Measurements from ENCODE around the gene CCDC200.
"Not testable (repeated sequence)": the region's sequence is repeated elsewhere in the genome, so short reads cannot be mapped to it uniquely, and the experiment has no call there.

The CCDC200 gene

DNA sequence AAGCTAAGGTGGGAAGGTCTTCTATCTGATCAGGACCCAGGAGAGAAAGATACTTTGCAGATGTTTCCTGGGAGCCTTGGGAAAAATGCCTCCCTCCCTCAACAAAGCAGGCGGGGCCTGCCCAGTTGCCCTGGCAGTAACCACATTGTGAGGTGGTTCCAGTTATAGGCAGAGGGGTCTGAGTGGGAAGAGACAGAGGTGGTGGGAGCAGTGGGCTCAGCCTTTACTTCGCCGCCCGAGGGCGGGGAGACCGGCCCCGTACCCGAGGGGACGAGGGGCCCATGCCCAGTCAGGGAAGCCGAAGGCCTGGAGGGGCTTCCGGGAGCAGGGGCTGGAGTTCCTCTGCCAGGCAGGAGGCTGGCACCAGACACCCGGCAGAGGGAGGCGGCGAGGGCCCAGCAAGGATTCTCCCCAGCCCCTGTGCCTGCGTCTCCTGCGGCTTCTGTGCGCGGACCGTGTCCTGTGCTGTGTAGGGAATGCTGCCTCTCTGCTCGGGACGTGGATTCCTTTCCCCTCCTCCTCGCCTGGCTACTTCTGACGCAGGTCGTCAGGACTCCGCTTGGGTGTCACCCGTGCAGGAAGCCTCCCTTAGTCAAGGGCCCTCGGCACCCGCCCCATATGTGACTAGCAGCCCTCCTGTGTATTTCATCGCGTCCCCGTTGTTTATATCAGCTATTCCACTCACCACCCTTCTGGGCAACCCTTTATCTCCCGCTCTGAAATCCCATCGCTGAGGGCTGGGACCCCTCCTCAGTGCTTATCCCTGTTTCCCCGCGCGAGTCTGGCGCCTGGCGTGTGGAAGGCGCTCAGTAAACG lies 3.0 kb upstream of the CCDC200 start:
- H3K9me3 ChIP-seq (ENCODE audit: control insufficient read depth, insufficient read depth, low read depth, low read length); H3K27me3 ChIP-seq (ENCODE audit: control insufficient read depth, insufficient read depth, low read length); H3K36me3 ChIP-seq (ENCODE audit: control insufficient read depth, insufficient read depth, low read length); H3K4me1 ChIP-seq (ENCODE audit: control insufficient read depth, insufficient read depth, low read length): not testable (repeated sequence)
- H3K27ac ChIP-seq (ENCODE audit: low read depth, low read length), result peak overlapping the region; percentile 68; the same call in 1 of the 2 replicates
- peak overlapping the region; percentile 31; the same call in 1 of the 2 replicates for H3K4me3 ChIP-seq (ENCODE audit: low read depth, low read length)
- peak overlapping the region; percentile 46 for H3K9ac ChIP-seq (ENCODE audit: low read length)

DNA sequence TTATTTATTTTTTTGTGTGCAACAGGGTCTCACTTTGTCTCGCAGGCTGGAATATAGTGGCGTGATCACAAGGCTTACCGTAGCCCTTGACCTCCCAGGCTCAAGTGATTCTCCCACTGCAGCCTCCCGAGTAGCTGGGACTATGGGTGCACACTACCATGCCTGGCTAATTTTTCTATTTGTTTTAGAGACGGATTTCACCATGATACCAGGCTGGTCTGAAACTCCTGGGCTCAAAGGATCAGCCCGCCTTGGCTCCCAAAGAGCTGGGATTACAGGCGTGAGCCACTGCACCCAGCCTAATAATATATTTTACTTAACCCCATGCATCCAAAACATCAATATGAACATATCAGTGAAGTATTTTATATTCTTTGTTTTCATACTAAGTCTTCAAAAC lies 2.0 kb downstream of the CCDC200 start:
- no peaks in the 10 kb centered on the region for H3K4me1 ChIP-seq (ENCODE audit: control insufficient read depth, insufficient read depth, low read length)
- no peak overlapping the region for H3K4me3 ChIP-seq (ENCODE audit: low read depth, low read length)
- no peaks in the 10 kb centered on the region for H3K27me3 ChIP-seq (ENCODE audit: control insufficient read depth, insufficient read depth, low read length)
- no peak overlapping the region for H3K27ac ChIP-seq (ENCODE audit: low read depth, low read length)
- H3K9ac ChIP-seq (ENCODE audit: low read length), result no peak overlapping the region
- H3K9me3 ChIP-seq (ENCODE audit: control insufficient read depth, insufficient read depth, low read depth, low read length), result no peaks in the 10 kb centered on the region
- peaks cover 2% of the 10 kb centered on the region; the same call in 1 of the 2 replicates for H3K36me3 ChIP-seq (ENCODE audit: control insufficient read depth, insufficient read depth, low read length)

DNA sequence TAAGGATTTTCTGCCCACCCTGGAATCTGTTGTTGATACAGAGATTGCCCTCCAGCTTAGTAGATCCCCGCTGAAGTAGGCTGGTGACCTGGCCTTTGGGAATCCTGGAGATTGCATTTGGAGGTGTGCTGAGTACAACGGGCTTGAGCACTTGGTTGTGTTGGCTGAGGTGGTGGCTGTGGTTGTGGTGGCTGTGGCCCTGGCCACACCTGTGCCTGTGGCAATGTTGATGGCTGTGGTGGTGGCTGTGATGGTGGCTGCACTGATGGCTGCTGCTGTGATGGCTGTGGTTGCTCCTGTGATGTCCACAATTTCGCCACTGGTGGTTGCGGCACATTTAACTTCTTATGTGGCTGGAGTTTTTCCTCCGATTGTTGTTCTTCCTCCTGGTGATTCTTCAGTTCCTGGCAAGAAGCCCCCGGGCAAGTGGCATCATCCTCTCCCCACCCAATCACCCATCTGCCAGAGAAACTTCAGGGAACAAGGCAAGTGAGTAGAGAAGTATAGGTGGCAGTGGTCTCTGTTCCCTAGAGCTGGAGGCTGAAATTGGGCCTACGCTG lies 4.2 kb downstream of the CCDC200 start:
- H3K9me3 ChIP-seq (ENCODE audit: control insufficient read depth, insufficient read depth, low read depth, low read length), result no peaks in the 10 kb centered on the region
- H3K9ac ChIP-seq (ENCODE audit: low read length), result no peak overlapping the region
- H3K36me3 ChIP-seq (ENCODE audit: control insufficient read depth, insufficient read depth, low read length), result peaks cover 2% of the 10 kb centered on the region; the same call in 1 of the 2 replicates
- no peaks in the 10 kb centered on the region for H3K27me3 ChIP-seq (ENCODE audit: control insufficient read depth, insufficient read depth, low read length)
- no peak overlapping the region for H3K27ac ChIP-seq (ENCODE audit: low read depth, low read length)
- no peak overlapping the region for H3K4me3 ChIP-seq (ENCODE audit: low read depth, low read length)
- no peaks in the 10 kb centered on the region for H3K4me1 ChIP-seq (ENCODE audit: control insufficient read depth, insufficient read depth, low read length)

DNA sequence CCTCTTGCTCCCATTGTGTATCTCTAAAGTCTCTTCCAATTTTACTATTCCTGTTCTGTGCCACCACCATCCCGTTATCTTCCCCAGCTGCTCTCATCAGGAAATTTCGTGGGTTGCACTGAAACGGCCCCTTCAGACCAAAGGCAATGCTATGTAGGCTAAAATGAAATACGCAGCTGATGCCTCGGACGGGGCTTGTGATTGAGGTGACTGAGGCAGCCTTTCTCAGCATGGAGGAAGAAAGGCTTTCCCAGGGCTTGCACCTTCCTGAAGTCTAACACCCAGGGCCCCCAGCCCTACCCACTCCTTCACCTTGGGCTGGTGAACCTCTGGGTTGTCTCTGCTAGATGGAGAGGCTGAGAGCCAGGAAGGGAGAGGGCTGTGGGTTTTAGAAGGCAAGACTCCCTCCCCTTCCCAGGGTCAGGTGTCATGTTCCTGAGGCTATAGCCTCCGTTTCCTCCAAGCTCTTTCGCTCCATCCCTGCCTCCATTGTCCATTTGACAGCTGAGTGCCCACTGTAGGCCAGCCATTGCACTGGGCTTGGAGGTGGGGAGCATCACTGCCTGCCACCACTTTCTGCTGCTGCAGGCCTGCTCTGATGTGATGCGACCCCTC lies 7.8 kb downstream of the CCDC200 start:
- Histone ChIP-seq H3K27ac (ENCODE audit: low read depth, low read length) (no peak overlapping the region), H3K4me3 (ENCODE audit: low read depth, low read length) (no peak overlapping the region), H3K36me3 (ENCODE audit: control insufficient read depth, insufficient read depth, low read length) (peaks cover 19% of the 10 kb centered on the region), H3K9ac (ENCODE audit: low read length) (no peak overlapping the region), H3K9me3 (ENCODE audit: control insufficient read depth, insufficient read depth, low read depth, low read length) (no peaks in the 10 kb centered on the region), H3K4me1 (ENCODE audit: control insufficient read depth, insufficient read depth, low read length) (no peaks in the 10 kb centered on the region), H3K27me3 (ENCODE audit: control insufficient read depth, insufficient read depth, low read length) (no peaks in the 10 kb centered on the region)

DNA sequence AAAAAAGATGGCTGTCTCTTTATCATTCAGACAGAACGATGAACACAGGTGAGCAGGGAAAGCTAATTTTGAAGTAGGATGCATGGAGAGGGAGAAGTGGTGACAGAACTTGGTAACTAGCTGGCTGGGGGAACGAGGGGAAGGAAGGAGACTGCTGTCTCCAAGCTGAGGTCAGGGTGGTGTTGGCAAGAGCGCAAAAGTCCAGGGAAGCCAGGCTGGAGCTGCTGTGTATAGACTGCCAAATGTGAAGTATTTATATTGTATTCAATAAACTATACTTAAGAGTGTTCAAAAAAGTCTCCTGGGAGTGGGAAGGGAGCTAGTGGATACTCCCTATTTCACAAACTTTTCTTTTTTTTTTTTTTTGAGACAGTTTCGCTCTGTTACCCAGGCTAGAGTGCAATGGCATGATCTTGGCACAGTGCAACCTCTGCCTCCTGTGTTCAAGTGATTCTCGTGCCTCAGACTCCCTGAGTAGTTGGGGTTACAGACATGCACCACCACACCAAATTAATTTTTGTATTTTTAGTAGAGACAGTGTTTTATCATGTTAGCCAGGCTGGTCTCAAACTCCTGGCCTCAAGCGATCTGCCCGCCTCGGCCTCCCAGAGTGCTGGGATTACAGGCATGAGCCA lies 8.6 kb downstream of the CCDC200 start:
- H3K4me1 ChIP-seq (ENCODE audit: control insufficient read depth, insufficient read depth, low read length), result no peaks in the 10 kb centered on the region
- no peaks in the 10 kb centered on the region for H3K27me3 ChIP-seq (ENCODE audit: control insufficient read depth, insufficient read depth, low read length)
- no peaks in the 10 kb centered on the region for H3K9me3 ChIP-seq (ENCODE audit: control insufficient read depth, insufficient read depth, low read depth, low read length)
- H3K36me3 ChIP-seq (ENCODE audit: control insufficient read depth, insufficient read depth, low read length), result peaks cover 20% of the 10 kb centered on the region
- H3K9ac ChIP-seq (ENCODE audit: low read length), result no peak overlapping the region
- H3K4me3 ChIP-seq (ENCODE audit: low read depth, low read length), result no peak overlapping the region
- H3K27ac ChIP-seq (ENCODE audit: low read depth, low read length), result no peak overlapping the region

DNA sequence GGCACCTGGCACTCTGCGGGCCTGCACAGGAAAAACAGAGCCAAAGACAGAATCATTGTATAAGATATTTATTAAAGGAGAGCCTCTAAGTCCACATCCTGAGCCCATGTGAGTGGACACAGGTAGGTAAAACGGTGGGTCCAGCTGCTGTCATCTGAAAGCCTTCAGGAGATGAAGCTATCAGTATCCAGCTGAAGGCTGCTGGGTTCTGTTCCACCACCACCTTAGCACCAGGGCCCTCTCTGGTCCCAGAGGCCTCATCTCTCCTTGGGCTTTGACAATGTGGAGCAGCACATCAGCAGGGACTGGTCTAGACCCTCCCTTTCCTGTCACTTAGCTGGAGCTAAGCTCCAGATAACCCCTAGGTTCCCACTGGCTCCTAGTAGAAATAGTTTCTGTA lies 9.4 kb downstream of the CCDC200 start:
- no peak overlapping the region for H3K27ac ChIP-seq (ENCODE audit: low read depth, low read length)
- H3K4me3 ChIP-seq (ENCODE audit: low read depth, low read length), result no peak overlapping the region
- no peaks in the 10 kb centered on the region for H3K9me3 ChIP-seq (ENCODE audit: control insufficient read depth, insufficient read depth, low read depth, low read length)
- peaks cover 18% of the 10 kb centered on the region for H3K36me3 ChIP-seq (ENCODE audit: control insufficient read depth, insufficient read depth, low read length)
- H3K4me1 ChIP-seq (ENCODE audit: control insufficient read depth, insufficient read depth, low read length), result no peaks in the 10 kb centered on the region
- no peaks in the 10 kb centered on the region for H3K27me3 ChIP-seq (ENCODE audit: control insufficient read depth, insufficient read depth, low read length)
- H3K9ac ChIP-seq (ENCODE audit: low read length), result no peak overlapping the region

DNA sequence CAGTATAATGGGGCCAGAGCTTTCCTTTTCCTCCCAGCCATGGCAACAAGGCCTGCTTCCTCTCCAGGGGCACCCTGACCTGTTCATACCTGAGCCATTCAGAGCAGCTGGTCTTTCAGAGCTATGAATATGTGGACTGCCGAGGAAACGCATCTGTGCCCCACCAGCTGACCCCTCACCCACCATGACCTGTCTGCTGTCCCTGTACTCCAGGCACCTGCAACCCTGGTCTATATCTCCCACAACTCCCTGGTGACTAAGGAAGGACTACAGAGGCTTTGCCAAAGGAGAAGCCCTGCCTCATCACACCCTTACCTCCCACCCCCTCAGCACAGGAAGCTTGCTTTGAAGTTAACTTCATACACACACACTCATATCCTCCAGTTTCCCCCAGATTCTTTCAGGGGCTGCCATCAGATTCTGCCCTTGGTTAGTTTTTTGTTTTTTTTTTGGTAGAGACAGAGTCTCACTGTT lies 10.8 kb downstream of the CCDC200 start:
- Histone ChIP-seq H3K36me3 (ENCODE audit: control insufficient read depth, insufficient read depth, low read length) (peaks cover 18% of the 10 kb centered on the region), H3K4me3 (ENCODE audit: low read depth, low read length) (no peak overlapping the region), H3K27me3 (ENCODE audit: control insufficient read depth, insufficient read depth, low read length) (no peaks in the 10 kb centered on the region), H3K27ac (ENCODE audit: low read depth, low read length) (no peak overlapping the region), H3K4me1 (ENCODE audit: control insufficient read depth, insufficient read depth, low read length) (peaks cover 4% of the 10 kb centered on the region; the same call in 1 of the 2 replicates), H3K9me3 (ENCODE audit: control insufficient read depth, insufficient read depth, low read depth, low read length) (no peaks in the 10 kb centered on the region), H3K9ac (ENCODE audit: low read length) (no peak overlapping the region)

DNA sequence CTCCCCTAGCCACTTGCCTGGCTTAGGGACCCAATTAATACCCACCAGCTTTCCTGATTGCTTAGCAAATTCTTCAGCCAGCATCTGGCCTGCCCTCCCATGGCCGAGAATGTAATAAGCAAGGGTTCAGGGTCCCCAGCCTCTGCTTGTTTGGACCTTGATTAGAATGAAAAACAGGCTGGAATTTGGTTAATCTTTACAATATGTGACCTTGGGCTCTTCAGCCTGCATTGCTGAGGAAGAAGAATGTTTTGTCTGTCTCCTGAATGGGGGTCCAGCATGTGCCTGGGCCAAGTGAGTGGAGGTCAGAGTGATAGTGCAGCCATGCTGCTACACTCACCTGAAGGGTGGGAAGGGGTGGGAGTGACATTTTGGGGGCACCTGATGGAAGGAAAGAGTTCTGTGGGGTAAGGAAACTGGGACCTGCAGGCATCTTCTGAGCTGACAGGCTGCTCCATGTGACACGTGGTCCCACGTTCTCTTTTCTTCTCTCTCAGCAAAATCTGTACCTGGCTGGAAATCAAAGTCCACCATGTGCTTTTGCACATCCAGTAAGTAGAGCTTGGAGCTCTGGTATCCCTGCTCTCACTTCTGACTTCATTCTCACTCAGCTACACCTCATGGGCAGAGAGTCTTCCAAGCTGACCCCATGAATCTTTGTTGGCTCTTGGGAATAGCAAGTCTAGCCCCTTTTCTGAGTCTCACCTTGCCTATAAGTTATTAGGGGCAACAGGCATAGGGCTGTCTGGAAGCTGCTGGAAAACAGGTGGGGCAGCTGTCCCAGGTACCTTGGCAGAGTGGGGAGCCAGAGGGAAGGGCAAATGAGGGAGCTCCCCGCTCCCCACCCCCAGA lies 11.4 kb downstream of the CCDC200 start:
- H3K4me1 ChIP-seq (ENCODE audit: control insufficient read depth, insufficient read depth, low read length), result peaks cover 9% of the 10 kb centered on the region; the same call in 1 of the 2 replicates
- no peak overlapping the region for H3K27ac ChIP-seq (ENCODE audit: low read depth, low read length)
- H3K36me3 ChIP-seq (ENCODE audit: control insufficient read depth, insufficient read depth, low read length), result peaks cover 18% of the 10 kb centered on the region
- H3K9ac ChIP-seq (ENCODE audit: low read length), result no peak overlapping the region
- no peak overlapping the region for H3K4me3 ChIP-seq (ENCODE audit: low read depth, low read length)
- no peaks in the 10 kb centered on the region for H3K27me3 ChIP-seq (ENCODE audit: control insufficient read depth, insufficient read depth, low read length)
- no peaks in the 10 kb centered on the region for H3K9me3 ChIP-seq (ENCODE audit: control insufficient read depth, insufficient read depth, low read depth, low read length)

DNA sequence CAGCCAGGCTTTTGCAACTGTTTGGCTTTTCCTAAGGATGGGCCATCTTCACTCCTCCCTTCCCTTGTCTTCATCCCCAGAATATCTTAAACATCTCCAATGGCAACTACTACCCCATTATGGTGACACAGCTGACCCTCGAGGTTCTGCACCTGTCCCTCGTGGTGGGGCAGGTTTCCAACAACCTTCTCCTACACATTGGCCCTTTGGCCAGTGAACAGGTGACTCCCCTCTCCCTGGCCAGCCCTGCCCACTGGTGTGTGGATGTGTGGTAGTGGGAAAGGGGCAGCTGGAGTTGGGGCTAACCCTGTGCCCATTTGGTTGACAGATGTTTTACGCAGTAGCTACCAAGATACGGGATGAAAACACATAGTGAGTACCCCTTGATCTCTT lies 12.1 kb downstream of the CCDC200 start:
- Histone ChIP-seq H3K9me3 (ENCODE audit: control insufficient read depth, insufficient read depth, low read depth, low read length) (no peaks in the 10 kb centered on the region), H3K4me1 (ENCODE audit: control insufficient read depth, insufficient read depth, low read length) (peaks cover 9% of the 10 kb centered on the region; the same call in 1 of the 2 replicates), H3K27ac (ENCODE audit: low read depth, low read length) (no peak overlapping the region), H3K4me3 (ENCODE audit: low read depth, low read length) (no peak overlapping the region), H3K27me3 (ENCODE audit: control insufficient read depth, insufficient read depth, low read length) (no peaks in the 10 kb centered on the region), H3K9ac (ENCODE audit: low read length) (no peak overlapping the region), H3K36me3 (ENCODE audit: control insufficient read depth, insufficient read depth, low read length) (peaks cover 18% of the 10 kb centered on the region)

DNA sequence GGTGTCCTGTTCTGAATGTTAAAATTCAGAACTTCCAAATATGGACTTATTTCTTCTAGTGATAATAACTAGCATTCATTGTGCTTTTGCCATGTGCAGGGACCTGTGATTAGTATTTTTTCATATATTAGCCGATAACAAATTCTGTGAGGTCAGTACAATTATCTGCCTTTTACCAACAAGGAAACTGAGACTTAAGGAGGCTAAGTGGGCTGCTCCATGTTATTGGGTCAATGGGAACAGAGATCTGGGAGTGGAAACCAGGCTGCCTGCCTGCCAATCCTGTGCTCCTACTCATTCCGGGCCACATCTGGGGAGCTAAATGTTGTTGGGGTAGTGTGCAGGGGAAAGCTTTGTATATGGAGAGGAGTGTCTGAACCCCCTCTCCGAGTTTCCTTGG lies 13.1 kb downstream of the CCDC200 start:
- Histone ChIP-seq H3K36me3 (ENCODE audit: control insufficient read depth, insufficient read depth, low read length) (peaks cover 18% of the 10 kb centered on the region), H3K4me3 (ENCODE audit: low read depth, low read length) (no peak overlapping the region), H3K4me1 (ENCODE audit: control insufficient read depth, insufficient read depth, low read length) (peaks cover 15% of the 10 kb centered on the region), H3K27me3 (ENCODE audit: control insufficient read depth, insufficient read depth, low read length) (no peaks in the 10 kb centered on the region), H3K9ac (ENCODE audit: low read length) (no peak overlapping the region), H3K27ac (ENCODE audit: low read depth, low read length) (no peak overlapping the region), H3K9me3 (ENCODE audit: control insufficient read depth, insufficient read depth, low read depth, low read length) (no peaks in the 10 kb centered on the region)
